DMS79 (cell line): ENCODE measurements around the gene TMEM108.

Source experiments
- DNase-seq: peaks from one replicate; lab custom pipeline; 2025; lab: John Stamatoyannopoulos, UW

The TMEM108 gene

DNA sequence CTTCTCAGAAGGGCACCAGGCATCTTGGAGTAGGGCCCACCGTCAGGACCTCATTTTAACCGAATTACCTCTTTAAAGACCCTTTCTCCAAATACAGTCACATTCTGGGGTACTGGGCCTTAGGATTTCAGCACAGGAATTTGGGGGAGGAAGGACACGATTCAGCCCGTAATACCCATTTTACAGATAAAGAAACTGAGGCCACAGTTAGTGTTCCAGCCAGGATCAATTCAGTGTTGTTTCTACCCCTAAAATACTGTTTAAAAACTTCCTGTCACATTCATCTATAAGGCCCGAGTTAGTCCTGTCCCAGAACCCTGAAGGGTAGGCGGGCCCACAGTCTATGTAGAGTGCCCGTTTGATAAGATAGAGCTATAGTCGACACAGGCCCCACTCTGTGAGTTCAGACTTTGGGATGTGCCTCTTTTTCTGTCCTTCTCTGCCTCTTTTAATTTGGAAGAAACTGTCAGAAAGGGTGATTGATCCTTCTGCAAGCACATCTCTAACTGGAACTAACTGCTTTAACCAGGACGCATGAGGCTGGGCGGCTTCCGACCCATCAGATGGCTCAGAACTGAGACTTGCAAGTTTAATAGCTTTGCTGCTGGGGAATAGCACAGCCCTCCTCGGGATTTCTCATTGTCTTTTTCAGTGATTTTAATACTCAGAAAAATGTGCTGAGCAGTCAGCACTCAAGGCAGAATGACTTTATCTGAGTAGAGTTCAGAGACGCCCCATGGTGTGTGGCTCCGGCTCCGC, 381.1 kb downstream of the TMEM108 start:
- no peak for DNase-seq

DNA sequence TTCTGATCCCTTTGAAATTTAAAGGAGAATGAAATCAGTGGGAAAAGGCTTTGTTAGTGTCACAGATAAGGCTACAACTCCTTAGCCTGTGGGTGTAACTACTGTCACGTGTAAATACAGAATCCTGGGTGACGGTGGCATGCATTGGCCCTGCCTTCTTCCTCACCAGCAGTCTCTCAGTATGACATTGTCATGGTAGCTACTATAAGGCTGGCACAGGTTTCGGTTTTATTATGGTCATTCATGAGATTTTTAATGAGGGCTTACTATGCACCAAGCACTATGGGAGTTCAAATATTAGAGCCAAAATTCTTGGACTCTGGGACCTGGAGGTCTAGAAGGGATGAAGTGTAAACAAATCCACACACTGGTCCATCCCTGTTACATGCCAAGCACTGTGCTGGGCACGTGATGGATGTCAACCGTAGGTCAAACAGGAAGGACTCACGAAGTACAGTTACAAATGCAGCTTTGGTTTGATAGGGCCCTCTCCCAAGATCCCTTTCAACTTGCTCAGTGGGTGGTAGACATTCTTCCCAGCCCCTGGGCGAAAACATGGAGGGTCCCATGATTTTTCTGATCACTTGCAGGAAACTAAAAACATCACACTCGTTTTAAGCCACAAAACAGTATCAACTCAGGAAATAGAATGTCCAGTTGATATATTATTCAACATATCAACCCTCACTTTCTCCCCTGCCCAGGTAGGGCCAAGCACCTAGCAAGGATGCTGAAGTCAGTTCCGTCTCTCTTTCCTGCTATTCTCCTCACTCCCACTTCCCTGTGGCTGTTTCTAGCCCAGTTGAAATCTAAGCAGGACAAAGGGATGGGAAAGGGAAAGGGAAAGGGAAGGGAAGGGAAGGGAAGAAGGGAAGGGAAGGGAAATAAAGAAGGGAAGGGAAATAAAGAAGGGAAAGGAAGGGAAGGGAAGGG, 387.0 kb downstream of the TMEM108 start:
- no peak for DNase-seq

DNA sequence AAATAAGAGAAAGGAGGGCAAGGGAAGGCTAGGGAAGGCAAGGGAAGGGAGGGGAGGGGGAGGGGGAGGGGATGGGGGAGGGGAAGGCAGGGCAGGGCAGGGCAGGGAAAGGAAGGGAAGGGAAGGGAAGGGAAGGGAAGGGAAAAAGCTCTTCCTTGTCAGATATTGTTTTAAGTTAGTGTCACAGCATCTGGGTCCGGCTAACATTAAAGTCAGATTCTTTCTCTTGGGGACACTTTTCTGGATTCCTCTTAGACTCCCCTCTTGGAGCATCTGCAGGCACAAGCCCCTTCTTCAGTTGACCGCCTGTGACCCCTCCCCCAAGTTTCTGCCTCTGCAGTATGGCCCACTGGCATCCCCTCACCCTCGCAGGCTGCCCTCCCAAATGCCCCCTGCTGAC, 387.7 kb downstream of the TMEM108 start:
- no peak for DNase-seq

DNA sequence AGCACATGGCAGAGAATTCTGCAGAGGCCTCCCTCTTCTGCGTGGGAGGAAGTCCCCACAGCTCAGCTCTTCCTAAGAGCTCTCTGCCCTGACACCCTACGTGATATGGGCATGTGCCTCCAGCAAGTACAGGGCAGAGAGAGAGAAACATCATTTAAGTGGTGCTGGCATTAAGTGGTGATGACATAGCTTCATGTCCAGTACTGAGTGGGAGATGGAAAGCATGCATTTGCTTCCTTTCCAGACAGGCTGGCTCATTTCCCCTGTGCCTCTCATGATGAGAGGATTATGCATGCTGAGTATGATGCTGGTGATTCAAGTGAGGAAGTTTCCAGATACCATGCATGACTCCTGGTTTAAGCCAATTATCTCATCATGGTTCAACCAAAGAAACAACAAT, 388.5 kb downstream of the TMEM108 start:
- DNase-seq = no peak

DNA sequence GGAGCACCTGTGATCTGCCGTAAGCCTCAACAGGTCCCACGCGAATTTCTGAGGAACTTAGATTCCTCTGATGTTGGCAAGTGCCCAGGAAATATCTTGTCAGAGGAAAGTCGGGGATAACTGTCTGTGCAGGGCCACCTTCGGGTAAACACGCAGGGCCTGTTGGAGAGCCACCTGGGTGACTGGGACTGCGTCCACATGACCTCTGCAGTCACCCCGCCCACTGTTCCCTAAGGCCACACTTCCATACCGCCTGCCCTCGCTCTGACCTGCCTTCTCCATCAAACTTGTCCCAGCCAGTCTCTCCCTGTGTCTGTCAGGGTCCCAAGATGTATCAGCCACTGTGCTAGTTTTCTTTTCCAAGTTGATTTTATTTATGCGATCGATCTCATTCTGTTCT, 390.4 kb downstream of the TMEM108 start:
- DNase-seq = no peak

DNA sequence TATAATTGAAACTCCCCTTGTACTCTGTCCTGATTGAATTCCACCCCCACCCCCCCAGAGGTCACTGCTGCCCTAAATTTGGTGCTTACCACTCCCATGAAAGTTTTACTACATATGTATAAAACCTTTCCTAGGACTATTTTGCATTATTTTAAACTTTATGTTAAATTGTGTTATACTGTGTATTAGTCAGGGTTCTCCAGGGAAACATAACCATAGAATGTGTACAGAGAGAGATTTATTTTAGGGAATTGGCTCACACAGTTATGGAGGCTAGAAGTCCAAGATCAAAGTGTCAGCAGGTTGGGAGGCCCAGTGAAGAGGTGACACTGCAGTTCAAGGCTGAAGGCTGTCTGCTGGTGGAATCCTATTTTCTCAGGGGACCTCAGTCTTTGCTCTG, 390.9 kb downstream of the TMEM108 start:
- DNase-seq = no peak

DNA sequence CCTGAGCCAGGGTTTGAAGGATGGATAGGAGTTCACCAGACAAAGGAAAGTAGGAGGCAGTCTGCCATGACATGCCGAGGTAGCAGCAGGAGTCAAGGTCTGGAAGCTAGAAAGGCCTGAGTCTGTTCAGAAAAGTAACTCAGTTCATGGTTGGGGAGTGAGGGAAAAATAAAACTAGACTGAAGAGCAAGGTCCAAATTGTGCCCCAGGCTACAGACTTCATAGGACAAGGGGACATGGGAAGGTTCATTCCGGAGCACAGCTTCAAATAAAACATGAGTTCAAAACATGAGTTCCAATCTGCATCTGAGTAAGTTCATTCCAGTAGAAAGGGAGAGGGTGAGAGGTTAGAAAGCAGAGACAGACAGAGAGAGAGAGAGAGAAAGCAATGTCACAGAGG, 401.4 kb downstream of the TMEM108 start:
- no peak for DNase-seq

DNA sequence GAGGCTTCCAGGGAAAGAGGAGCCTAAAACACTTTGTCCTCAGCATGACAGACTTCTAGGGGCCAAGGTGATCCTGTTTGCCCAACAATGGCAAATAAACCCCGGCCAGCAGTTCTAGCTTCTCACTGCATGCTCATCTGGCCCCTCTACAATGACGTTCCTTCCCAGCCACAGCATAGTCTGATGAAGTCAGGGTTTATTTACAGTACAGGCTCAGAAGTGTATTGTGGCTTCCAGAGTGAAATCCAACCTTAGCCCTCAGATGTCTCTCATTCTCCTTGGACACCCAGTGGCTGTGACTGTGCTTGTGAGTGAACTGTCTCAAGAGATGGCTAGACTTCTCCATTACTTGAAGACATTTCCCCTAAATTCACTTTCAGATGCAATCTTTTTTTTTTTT, 402.5 kb downstream of the TMEM108 start:
- no peak for DNase-seq

DNA sequence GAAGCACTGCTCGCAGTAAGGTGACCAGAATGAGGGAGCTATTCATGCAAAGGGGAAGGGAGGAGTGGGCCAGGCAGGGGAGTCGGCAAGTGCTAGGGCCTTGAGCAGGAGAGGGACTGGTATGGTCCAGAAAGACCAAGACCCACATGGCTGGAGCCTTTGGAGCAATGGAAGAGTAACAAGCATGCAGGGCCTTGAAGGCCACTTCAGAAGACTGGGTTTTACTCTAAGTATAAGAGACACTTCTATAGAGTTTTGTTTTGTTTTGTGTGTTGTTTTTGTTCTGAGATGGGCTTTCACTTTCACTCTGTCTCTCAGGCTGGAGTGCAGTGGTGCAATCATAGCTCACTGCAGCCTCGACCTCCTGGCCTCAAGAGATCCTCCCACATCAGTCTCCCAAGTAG, 403.7 kb downstream of the TMEM108 start:
- DNase-seq = no peak

DNA sequence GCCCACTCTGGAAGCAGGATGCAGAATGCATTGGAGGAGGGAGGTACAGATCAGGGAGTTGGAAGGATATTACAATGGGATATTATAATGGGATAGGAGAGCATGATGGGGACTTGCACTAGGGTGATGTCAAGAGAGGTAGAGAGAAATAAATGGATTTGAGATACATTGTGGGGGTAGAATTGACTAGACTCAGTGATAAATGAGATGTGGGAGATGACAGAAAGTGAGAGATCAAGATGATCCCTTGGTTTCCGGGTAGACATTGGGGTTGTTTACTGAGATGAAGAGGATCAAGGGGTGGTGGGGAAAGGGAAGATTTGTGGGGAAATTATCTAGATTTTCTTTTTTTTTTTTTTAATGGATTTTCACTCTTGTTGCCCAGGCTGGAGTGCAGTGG, 404.3 kb downstream of the TMEM108 start:
- no peak for DNase-seq

DNA sequence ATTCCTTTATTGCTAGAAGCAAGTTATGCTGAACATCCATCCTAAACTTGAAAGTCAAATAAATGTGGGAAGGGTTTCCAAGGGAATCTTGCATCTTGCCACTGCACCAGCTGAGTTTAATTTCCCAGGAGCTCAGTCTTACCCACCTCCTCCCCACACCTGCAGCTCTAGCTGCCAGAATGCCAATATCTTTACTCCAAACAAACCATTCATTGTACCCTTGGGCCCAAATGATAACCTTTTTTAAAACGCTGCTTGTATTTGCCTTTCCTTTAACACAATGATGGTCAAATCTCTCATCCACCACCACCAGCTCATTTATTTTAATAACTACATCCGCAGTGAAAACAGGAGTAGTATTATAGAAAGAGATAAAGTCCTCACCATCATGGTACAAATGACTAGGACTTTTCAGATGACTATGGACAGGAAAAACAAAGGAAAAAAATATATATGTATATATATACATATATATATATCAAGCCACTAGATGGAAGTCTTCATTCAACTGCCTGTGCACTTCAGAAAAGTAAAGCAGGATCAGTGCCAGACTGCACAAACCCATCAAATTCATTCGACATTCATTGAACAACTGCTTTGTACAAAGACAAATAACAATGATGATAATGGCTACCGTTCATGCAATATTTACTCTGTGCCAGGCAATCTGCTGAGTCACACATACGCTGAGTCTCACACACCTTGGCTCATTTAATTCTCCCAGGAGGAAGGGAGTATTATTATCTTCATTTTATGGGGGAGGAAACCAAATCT, 405.6 kb downstream of the TMEM108 start:
- DNase-seq = no peak

DNA sequence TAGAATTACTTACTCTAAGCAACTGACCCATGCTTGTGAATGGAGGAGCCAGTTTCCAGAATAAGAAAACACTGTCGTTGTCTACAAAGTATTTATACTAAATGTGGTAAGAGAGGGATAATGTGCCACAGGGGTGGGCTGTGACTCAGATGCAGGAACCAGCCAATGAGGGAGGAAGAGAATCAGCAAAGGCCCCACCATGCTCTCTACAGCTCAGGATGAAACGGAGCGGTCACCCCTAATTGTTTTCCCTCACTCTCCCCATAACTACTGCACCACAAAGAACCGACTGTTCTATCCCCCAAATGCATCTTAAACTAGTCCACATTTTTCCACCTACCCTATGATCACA, 406.2 kb downstream of the TMEM108 start:
- no peak for DNase-seq

DNA sequence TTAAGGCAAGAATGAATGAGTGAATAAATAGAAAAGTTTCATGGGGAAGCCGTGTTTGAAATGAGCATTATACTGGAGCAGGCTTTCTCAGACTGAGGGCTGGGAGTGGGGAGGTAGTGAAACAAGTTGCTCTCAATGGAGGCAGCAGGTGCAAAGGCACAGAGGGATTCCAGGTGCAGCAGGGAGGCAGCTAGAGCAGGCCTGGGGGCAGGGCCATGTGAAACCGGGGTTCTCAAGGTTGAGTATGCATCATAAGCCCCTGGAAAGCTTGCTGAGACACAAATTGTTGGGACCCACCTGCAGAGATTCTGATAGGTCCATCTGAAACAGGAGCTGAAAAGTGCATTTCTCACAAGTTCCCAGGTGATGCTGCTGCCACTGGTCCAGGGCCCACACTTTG, 406.9 kb downstream of the TMEM108 start:
- no peak for DNase-seq
